SK-N-SH (cell line): ENCODE results near the gene SSX2IP. TPM values are rescaled to one million over a fixed set of nuclear protein-coding genes. Genes with fewer than 3 reads are reported as not detected.

Source experiments
- CTCF ChIA-PET: fragments of 300-600, 350-600 bp; formaldehyde crosslinking; extraction: SDS; loops from one replicate; lab custom pipeline; 2021; lab: Yijun Ruan, JAX
- POLR2A ChIA-PET: fragments of 350-600 bp; sonication (Branson Sonifier 250); formaldehyde crosslinking; extraction: SDS; loops from one replicate; lab custom pipeline; 2020; ENCODE audit warnings: antibody characterized with exemption, inconsistent platforms; lab: Yijun Ruan, JAX
- DNase-seq: peaks from one replicate; pipeline ENCODE4 v3.0.0; 2012
- H2AFZ ChIP-seq: fragments of 200-600 bp; sonication (generic); 2 replicates; pipeline ENCODE4 v1.8.1; 2016; ENCODE audit warnings: antibody characterized with exemption, mild to moderate bottlenecking, low read depth
- H3F3A ChIP-seq: fragments of 200-600 bp; sonication (generic); replicated peaks from 2 replicates; pipeline ENCODE3; 2016; ENCODE audit warnings: antibody characterized with exemption, mild to moderate bottlenecking; ENCODE audit not compliant: insufficient read depth
- H3K27ac ChIP-seq, 2 experiments: fragments of 200-500 bp in 1 of 2; fragments of 200-600 bp in 1 of 2; sonication (Bioruptor generic) in 1 of 2; sonication (generic), shearing (Covaris generic) in 1 of 2; 2 replicates each; pipeline versions ENCODE4 v1.5.1 to v1.6.1; 2014 to 2016; ENCODE audit warnings: low read depth in 2 of 2, inconsistent platforms in 1 of 2, low read length in 1 of 2, mild to moderate bottlenecking in 1 of 2, mixed read lengths in 1 of 2
- H3K27me3 ChIP-seq: fragments of 200-600 bp; sonication (generic), shearing (Covaris generic); 2 replicates; pipeline ENCODE4 v1.6.1; 2016; ENCODE audit warnings: mixed run types; ENCODE audit not compliant: insufficient read depth
- H3K36me3 ChIP-seq, 2 experiments: fragments of 200-500 bp in 1 of 2; fragments of 200-600 bp in 1 of 2; sonication (Bioruptor generic) in 1 of 2; sonication (generic) in 1 of 2; replicated peaks in 1 of 2; 2 replicates each; pipeline versions ENCODE3 to v1.5.1; 2014 to 2016; ENCODE audit warnings: low read length in 1 of 2, mild to moderate bottlenecking in 1 of 2; ENCODE audit not compliant: insufficient read depth in 2 of 2, control insufficient read depth in 1 of 2
- H3K4me1 ChIP-seq, 2 experiments: fragments of 200-500 bp in 1 of 2; fragments of 200-600 bp in 1 of 2; sonication (Bioruptor generic) in 1 of 2; sonication (generic), shearing (Covaris generic) in 1 of 2; 2 replicates each; pipeline versions ENCODE4 v1.5.1 to v1.6.1; 2014 to 2016; ENCODE audit warnings: low read depth in 1 of 2, low read length in 1 of 2, mixed run types in 1 of 2; ENCODE audit not compliant: insufficient read depth in 2 of 2, control insufficient read depth in 1 of 2
- H3K4me2 ChIP-seq: fragments of 200-600 bp; sonication (generic), shearing (Covaris generic); 2 replicates; pipeline ENCODE4 v1.6.1; 2017; ENCODE audit warnings: mixed run types
- H3K4me3 ChIP-seq, 2 experiments: fragments of 200-500 bp in 1 of 2; fragments of 200-600 bp in 1 of 2; sonication (Bioruptor generic) in 1 of 2; sonication (generic), shearing (Covaris generic) in 1 of 2; 2 replicates each; pipeline versions ENCODE4 v1.5.1 to v1.8.1; 2014 to 2016; ENCODE audit warnings: low read depth in 2 of 2, inconsistent platforms in 1 of 2, low read length in 1 of 2, mild to moderate bottlenecking in 1 of 2, mixed read lengths in 1 of 2, moderate library complexity in 1 of 2
- H3K79me2 ChIP-seq: fragments of 200-600 bp; sonication (generic); 2 replicates; pipeline ENCODE4 v1.8.1; 2017; ENCODE audit warnings: mild to moderate bottlenecking; ENCODE audit not compliant: insufficient read depth
- H3K9ac ChIP-seq: fragments of 200-600 bp; sonication (generic); 2 replicates; pipeline ENCODE4 v1.6.1; 2017; ENCODE audit warnings: mixed run types
- H3K9me2 ChIP-seq: fragments of 200-600 bp; sonication (generic); 2 replicates; pipeline ENCODE4 v1.6.1; 2017; ENCODE audit warnings: mixed run types
- H3K9me3 ChIP-seq: fragments of 200-600 bp; sonication (generic); 2 replicates; pipeline ENCODE4 v1.6.1; 2017; ENCODE audit warnings: mixed run types, mild to moderate bottlenecking, moderate library complexity
- H4K20me1 ChIP-seq: fragments of 200-600 bp; sonication (generic); 2 replicates; pipeline ENCODE4 v1.6.1; 2017; ENCODE audit warnings: mild to moderate bottlenecking, mixed run types; ENCODE audit not compliant: insufficient read depth
- CHD2 ChIP-seq: fragments of 150-350 bp; IDR thresholded peaks from 2 replicates; pipeline ENCODE4 v1.6.1; 2018; ENCODE audit warnings: low read length; ENCODE audit not compliant: partially characterized antibody
- CTCF ChIP-seq: fragments of 200-600 bp; sonication (generic); IDR thresholded peaks from 2 replicates; pipeline ENCODE4 v1.6.1; 2017; ENCODE audit warnings: antibody characterized with exemption, mild to moderate bottlenecking, moderate library complexity
- ELF1 ChIP-seq: IDR thresholded peaks from 2 replicates; pipeline ENCODE4 v1.4.0; 2012
- EZH2phosphoT487 ChIP-seq: fragments of 200-600 bp; sonication (generic); IDR thresholded peaks from 2 replicates; pipeline ENCODE4 v1.6.1; 2017; ENCODE audit warnings: low read depth, mixed run types, mild to moderate bottlenecking, antibody characterized with exemption, moderate library complexity, borderline replicate concordance
- GATA2 ChIP-seq: sonication (generic); formaldehyde crosslinking; IDR thresholded peaks from 2 replicates; pipeline ENCODE4 v1.5.0; 2020; ENCODE audit warnings: mild to moderate bottlenecking, missing genetic modification reagents
- IRF3 ChIP-seq: fragments of 150-350 bp; IDR thresholded peaks from 2 replicates; pipeline ENCODE4 v1.6.1; 2016; ENCODE audit warnings: mild to moderate bottlenecking, low read depth, low read length
- MEF2A ChIP-seq: IDR thresholded peaks from 2 replicates; pipeline ENCODE4 v1.4.0; 2012; ENCODE audit warnings: low read depth, borderline replicate concordance
- RAD21 ChIP-seq: IDR thresholded peaks from 2 replicates; pipeline ENCODE4 v1.6.1; 2012; ENCODE audit warnings: mild to moderate bottlenecking, low read length
- REST ChIP-seq: IDR thresholded peaks from 2 replicates; pipeline ENCODE4 v1.6.1; 2012; ENCODE audit warnings: mild to moderate bottlenecking, low read depth, low read length, moderate library complexity
- RFX5 ChIP-seq: IDR thresholded peaks from 2 replicates; pipeline ENCODE4 v1.6.1; 2012; ENCODE audit warnings: mild to moderate bottlenecking, improper control_type of control experiment, low read length
- SIN3A ChIP-seq: IDR thresholded peaks from 2 replicates; pipeline ENCODE4 v1.6.1; 2012; ENCODE audit warnings: low read depth, mild to moderate bottlenecking, low read length, moderate library complexity, borderline replicate concordance
- TCF12 ChIP-seq: IDR thresholded peaks from 2 replicates; pipeline ENCODE4 v1.4.0; 2012
- TEAD4 ChIP-seq: IDR thresholded peaks from 2 replicates; pipeline ENCODE4 v1.4.0; 2012; ENCODE audit warnings: mild to moderate bottlenecking, borderline replicate concordance; ENCODE audit not compliant: insufficient read depth
- YY1 ChIP-seq: IDR thresholded peaks from 2 replicates; pipeline ENCODE4 v1.4.0; 2012; ENCODE audit warnings: low read depth, mild to moderate bottlenecking
- WGBS: methylation state at CpG from one replicate; pipeline ENCODE4 v1.1.6; 2017; ENCODE audit warnings: low lambda C conversion rate; 5-methylcytosine and 5-hydroxymethylcytosine counted together
- polyA plus RNA-seq, 3 experiments: library from polyadenylated mRNA; depleted of rRNA; stranded (reverse); fragments of >200 nt; gene quantifications; 2 replicates each; pipeline ENCODE4 v1.2.3, GENCODE V29; 2012

Gene SSX2IP
- polyA plus RNA-seq, 1 of the 3 experiments (the other 2 are of a cell fraction) = 7.7 TPM

- TF ChIP-seq REST (no peak), TCF12 (no peak)
Measured at GRCh38 chr1:84611091-84611490, 79.2 kb downstream of the SSX2IP start (continued).

- Histone ChIP-seq H3K9me3 (no peaks in the 10 kb centered on the region), H3K79me2 (no peaks in the 10 kb centered on the region; the same call in 1 of the 2 replicates), H3K27ac (no peak overlapping the region), H4K20me1 (no peaks in the 10 kb centered on the region), H3K27me3 (no peaks in the 10 kb centered on the region), H2AFZ (no peak overlapping the region), H3F3A (peaks cover 19% of the 10 kb centered on the region), H3K4me2 (no peak overlapping the region), H3K4me1 (peaks cover 0 to 3% of the 10 kb centered on the region in 2 experiments; a peak in 1 of 4 replicates), H3K9ac (no peak overlapping the region), H3K9me2 (no peaks in the 10 kb centered on the region), H3K4me3 (no peak overlapping the region), H3K36me3 (peaks cover 0 to 4% of the 10 kb centered on the region in 2 experiments)
- TF ChIP-seq TCF12 (no peak), TEAD4 (no peak), EZH2phosphoT487 (no peak), RFX5 (no peak), RAD21 (no peak), GATA2 (CRISPR knock-in tag) (no peak), SIN3A (no peak), MEF2A (no peak), IRF3 (no peak), YY1 (no peak), CHD2 (no peak), REST (no peak), ELF1 (no peak), CTCF (no peak)
- WGBS = 79% methylated on average over 5 of the region's 5 CpGs
- CTCF ChIA-PET = interaction anchor here (1.3 to 1.5 kb wide), 2 partner anchors 13 to 15 kb away, joined by 3 to 5 read pairs; no protein-coding TSS in a partner anchor
- POLR2A ChIA-PET = no interaction called here
- no peak for DNase-seq
Measured at GRCh38 chr1:84606977-84607376, 83.3 kb downstream of the SSX2IP start.
